Cardiac muscle cell (in vitro differentiated cells and primary cell): Measurements from ENCODE around the gene CYP3A7. TPM values are rescaled to one million over a fixed set of nuclear protein-coding genes. Genes with fewer than 3 reads are reported as not detected.
"Not testable (repeated sequence)": the region's sequence is repeated elsewhere in the genome, so short reads cannot be mapped to it uniquely, and the experiment has no call there.

Source experiments
- DNase-seq, 2 donors: peaks; one replicate each; pipeline versions ENCODE4 v3.0.0 to v3.0.0-alpha.2; 2010 to 2017; ENCODE audit warnings: low read depth in 1 of 2, low spot score in 1 of 2
- H3K27ac ChIP-seq: fragments of 200-600 bp; sonication (generic); 2 replicates; pipeline ENCODE4 v1.5.1; 2016
- H3K27me3 ChIP-seq: fragments of 200-600 bp; sonication (generic); 2 replicates; pipeline ENCODE4 v1.6.0; 2016; ENCODE audit warnings: control low read depth
- H3K36me3 ChIP-seq: fragments of 200-600 bp; sonication (generic); 2 replicates; pipeline ENCODE4 v1.5.1; 2016; ENCODE audit warnings: control low read depth
- H3K4me1 ChIP-seq: fragments of 200-600 bp; sonication (generic); 2 replicates; pipeline ENCODE4 v1.8.1; 2017; ENCODE audit warnings: low read depth, mild to moderate bottlenecking, mixed run types
- H3K4me3 ChIP-seq: fragments of 200-600 bp; sonication (generic); 2 replicates; pipeline ENCODE4 v1.5.1; 2016; ENCODE audit warnings: mild to moderate bottlenecking
- H3K9me3 ChIP-seq: fragments of 200-600 bp; sonication (generic); 2 replicates; pipeline ENCODE4 v1.5.1; 2017; ENCODE audit warnings: low read depth, mild to moderate bottlenecking, control low read depth
- polyA plus RNA-seq: library from polyadenylated mRNA; unstranded; fragments of >200 nt; fragmentation: Nextera tagmentation; extraction: Ambion mirVana; gene quantifications from 2 replicates; pipeline ENCODE4 v1.2.1, GENCODE V29; 2016
- total RNA-seq: library from RNA; depleted of rRNA; stranded (reverse); fragments of >200 nt; gene quantifications from 2 replicates; pipeline ENCODE4 v1.2.3, GENCODE V29; 2016
- TF ChIP-seq, protein P1 (sequence below): IDR thresholded peaks from 2 replicates; pipeline ENCODE4 v1.5.1; 2012; ENCODE audit warnings: low read depth, mild to moderate bottlenecking, low read length

CYP3A7 gene
- total and polyA plus RNA-seq, 2 experiments from 2014 or later, result 0.51 TPM; not detected in 1

GRCh38 chr7:99739699-99740572, 4.9 kb upstream of the CYP3A7 start:
- no peak overlapping the region for H3K27ac ChIP-seq
- DNase-seq, result no peak
- no peaks in the 10 kb centered on the region for H3K36me3 ChIP-seq
- H3K9me3 ChIP-seq, result no peaks in the 10 kb centered on the region
- no peaks in the 10 kb centered on the region for H3K27me3 ChIP-seq
- no peaks in the 10 kb centered on the region for H3K4me1 ChIP-seq
- no peak overlapping the region for H3K4me3 ChIP-seq
- TF ChIP-seq, protein P1, sequence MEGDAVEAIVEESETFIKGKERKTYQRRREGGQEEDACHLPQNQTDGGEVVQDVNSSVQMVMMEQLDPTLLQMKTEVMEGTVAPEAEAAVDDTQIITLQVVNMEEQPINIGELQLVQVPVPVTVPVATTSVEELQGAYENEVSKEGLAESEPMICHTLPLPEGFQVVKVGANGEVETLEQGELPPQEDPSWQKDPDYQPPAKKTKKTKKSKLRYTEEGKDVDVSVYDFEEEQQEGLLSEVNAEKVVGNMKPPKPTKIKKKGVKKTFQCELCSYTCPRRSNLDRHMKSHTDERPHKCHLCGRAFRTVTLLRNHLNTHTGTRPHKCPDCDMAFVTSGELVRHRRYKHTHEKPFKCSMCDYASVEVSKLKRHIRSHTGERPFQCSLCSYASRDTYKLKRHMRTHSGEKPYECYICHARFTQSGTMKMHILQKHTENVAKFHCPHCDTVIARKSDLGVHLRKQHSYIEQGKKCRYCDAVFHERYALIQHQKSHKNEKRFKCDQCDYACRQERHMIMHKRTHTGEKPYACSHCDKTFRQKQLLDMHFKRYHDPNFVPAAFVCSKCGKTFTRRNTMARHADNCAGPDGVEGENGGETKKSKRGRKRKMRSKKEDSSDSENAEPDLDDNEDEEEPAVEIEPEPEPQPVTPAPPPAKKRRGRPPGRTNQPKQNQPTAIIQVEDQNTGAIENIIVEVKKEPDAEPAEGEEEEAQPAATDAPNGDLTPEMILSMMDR, result no peak

DNA sequence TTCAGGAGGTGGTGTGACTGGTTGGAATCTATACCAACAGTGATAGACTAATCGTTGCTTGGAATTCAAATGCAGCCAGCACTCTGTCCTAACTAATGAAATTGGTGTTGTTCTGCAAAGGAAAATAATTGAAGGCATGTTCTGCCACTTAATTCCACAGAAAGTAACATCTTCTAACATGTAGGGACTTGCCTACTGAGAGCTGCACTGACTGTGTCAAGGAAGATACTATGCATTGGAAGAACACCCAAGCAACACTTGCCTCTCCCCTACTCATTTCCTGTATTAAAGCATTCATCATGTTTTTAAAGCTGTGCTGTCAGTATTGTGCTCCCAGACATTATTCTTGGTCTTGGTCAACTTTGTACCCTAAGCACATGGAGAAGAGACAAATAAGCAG, 2.7 kb upstream of the CYP3A7 start:
- DNase-seq, result no peak
- TF ChIP-seq, protein P1, result no peak
- H3K27me3 ChIP-seq, result no peaks in the 10 kb centered on the region
- no peaks in the 10 kb centered on the region for H3K9me3 ChIP-seq
- no peak overlapping the region for H3K4me3 ChIP-seq
- no peaks in the 10 kb centered on the region for H3K36me3 ChIP-seq
- no peaks in the 10 kb centered on the region for H3K4me1 ChIP-seq
- no peak overlapping the region for H3K27ac ChIP-seq

- H3K4me3 ChIP-seq, DNase-seq, H3K36me3 ChIP-seq, H3K4me1 ChIP-seq, H3K9me3 ChIP-seq, H3K27ac ChIP-seq, H3K27me3 ChIP-seq: not testable (repeated sequence)
Measured at GRCh38 chr7:99736667-99737066, 1.7 kb upstream of the CYP3A7 start.

- H3K4me3 ChIP-seq, result no peak overlapping the region
- no peak for DNase-seq
- H3K9me3 ChIP-seq, result no peaks in the 10 kb centered on the region
- TF ChIP-seq, protein P1, result peak; percentile 22
- H3K4me1 ChIP-seq, result peaks cover 5% of the 10 kb centered on the region
- H3K27me3 ChIP-seq, result no peaks in the 10 kb centered on the region
- H3K27ac ChIP-seq, result no peak overlapping the region
- H3K36me3 ChIP-seq, result no peaks in the 10 kb centered on the region
Measured at GRCh38 chr7:99733448-99733847, 1.5 kb downstream of the CYP3A7 start.

GRCh38 chr7:99733003-99733402, 2.0 kb downstream of the CYP3A7 start:
- no peak overlapping the region for H3K4me3 ChIP-seq
- TF ChIP-seq, protein P1, result no peak
- H3K4me1 ChIP-seq, result peaks cover 5% of the 10 kb centered on the region
- no peaks in the 10 kb centered on the region for H3K36me3 ChIP-seq
- DNase-seq, result no peak
- H3K9me3 ChIP-seq, result no peaks in the 10 kb centered on the region
- no peaks in the 10 kb centered on the region for H3K27me3 ChIP-seq
- H3K27ac ChIP-seq, result no peak overlapping the region

- Histone ChIP-seq H3K27me3 (no peaks in the 10 kb centered on the region), H3K36me3 (no peaks in the 10 kb centered on the region), H3K4me1 (peaks cover 5% of the 10 kb centered on the region), H3K9me3 (no peaks in the 10 kb centered on the region), H3K27ac (no peak overlapping the region), H3K4me3 (no peak overlapping the region)
- no peak for DNase-seq
- TF ChIP-seq, protein P1, result no peak
Measured at GRCh38 chr7:99731638-99732374, 3.2 kb downstream of the CYP3A7 start.
